ENCODE data around the gene PHF5A. TPM values are rescaled to one million over a fixed set of nuclear protein-coding genes. Genes with fewer than 3 reads are reported as not detected.
A peak's percentile ranks its signal among the peaks of the same experiment; 100 is the strongest.

The PHF5A gene
- total and polyA plus RNA-seq, 2 of the 8 experiments (the other 6 are each of a cell fraction or from before 2014, with no cell fraction given): 119 to 135 TPM

DNA sequence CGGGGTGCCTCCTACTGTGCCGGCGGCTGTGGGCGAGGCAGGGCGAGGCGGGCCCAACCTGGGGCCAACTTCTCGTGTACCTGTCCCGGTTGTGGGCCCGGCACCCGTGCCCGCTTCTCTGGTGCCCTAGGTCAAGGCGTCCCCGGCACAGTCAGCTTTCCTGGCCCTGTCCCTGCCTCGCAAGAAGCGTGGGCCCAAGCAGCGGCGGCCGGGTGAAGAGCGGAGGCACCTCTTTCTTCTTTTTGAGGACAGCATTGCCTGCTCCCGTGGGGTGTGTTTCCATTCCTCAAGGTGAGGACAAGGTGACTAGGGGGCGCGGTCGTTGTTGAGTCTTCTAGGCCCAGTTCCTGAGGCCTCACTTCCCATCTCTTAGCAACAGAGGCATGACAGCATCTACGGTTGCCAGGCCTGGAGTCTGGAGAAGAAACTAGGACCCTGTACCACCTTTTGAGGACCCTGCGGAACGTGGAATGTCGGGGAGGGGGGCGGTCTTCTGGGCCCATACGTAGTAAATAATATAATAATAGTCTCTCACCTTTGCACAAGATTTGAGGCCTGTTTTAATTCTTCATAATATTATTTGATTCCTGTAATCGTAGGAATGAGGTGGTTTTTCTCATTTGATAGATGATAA is 843 bp upstream of the PHF5A start (continued):
- TF ChIP-seq, protein P1, sequence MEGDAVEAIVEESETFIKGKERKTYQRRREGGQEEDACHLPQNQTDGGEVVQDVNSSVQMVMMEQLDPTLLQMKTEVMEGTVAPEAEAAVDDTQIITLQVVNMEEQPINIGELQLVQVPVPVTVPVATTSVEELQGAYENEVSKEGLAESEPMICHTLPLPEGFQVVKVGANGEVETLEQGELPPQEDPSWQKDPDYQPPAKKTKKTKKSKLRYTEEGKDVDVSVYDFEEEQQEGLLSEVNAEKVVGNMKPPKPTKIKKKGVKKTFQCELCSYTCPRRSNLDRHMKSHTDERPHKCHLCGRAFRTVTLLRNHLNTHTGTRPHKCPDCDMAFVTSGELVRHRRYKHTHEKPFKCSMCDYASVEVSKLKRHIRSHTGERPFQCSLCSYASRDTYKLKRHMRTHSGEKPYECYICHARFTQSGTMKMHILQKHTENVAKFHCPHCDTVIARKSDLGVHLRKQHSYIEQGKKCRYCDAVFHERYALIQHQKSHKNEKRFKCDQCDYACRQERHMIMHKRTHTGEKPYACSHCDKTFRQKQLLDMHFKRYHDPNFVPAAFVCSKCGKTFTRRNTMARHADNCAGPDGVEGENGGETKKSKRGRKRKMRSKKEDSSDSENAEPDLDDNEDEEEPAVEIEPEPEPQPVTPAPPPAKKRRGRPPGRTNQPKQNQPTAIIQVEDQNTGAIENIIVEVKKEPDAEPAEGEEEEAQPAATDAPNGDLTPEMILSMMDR (IDR thresholded peaks at IDR 0.05; ENCODE audit: control extremely low read depth in 1 of 3, insufficient read depth in 1 of 3, low read depth in 1 of 3, low read length in 3 of 3): 0 out of 4 replicates have a peak, but pooled peaks of 1 of the 3 experiments have one; percentile 12
- TF ChIP-seq POLR2A (IDR thresholded peaks at IDR 0.05; ENCODE audit: control extremely low read depth in 1 of 2, low read depth in 2 of 2, low read length in 2 of 2) (peak in 1 of 2 experiments; percentile 35; a peak in 1 of 3 replicates), KDM5A (IDR thresholded peaks at IDR 0.05; ENCODE audit: low read length) (peak; percentile 93; the same call in 1 of the 2 replicates), JUND (IDR thresholded peaks at IDR 0.05; ENCODE audit: low read length) (no peak)

Data from H1 (cell line).